ENCODE measurements around the gene VSTM2B. TPM values are rescaled to one million over a fixed set of nuclear protein-coding genes. Genes with fewer than 3 reads are reported as not detected.

Gene VSTM2B
- total and polyA plus RNA-seq, 7 donors, result 0.41 TPM; not detected in 6

DNA sequence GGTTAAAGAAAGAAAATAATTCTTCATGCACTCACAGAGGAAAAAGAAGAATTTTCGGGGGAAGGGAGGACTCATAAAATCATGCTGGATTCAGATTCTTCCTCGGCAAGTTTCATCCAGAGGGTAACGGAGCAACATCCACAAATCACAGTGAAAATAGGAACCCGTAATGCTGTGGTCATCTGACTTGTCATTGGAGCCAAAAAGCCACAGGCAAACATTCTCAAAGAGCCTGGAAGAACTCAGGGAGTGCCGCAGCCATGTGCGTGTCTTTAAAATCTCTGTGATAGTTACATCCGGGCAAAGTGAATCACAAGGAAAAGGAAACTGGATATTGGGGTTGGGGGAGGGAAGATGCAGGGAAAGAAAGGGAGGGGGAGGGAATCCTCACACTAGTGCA, 33.0 kb upstream of the VSTM2B start:
- WGBS, 2 donors, result 13 to 24% methylated on average over 7 of the region's 7 CpGs
- Histone ChIP-seq H3K4me1 (peaks cover 0 to 16% (median 5%) of the 10 kb centered on the region in 4 donors), H3K4me3 (no peak overlapping the region), H3K36me3 (no peaks in the 10 kb centered on the region), H3K27ac (peak overlapping the region in 1 of 4 donors; percentile 11), H3K27me3 (no peaks in the 10 kb centered on the region), H3K9me3 (no peaks in the 10 kb centered on the region)
- peak; percentile 66 for DNase-seq
- intact Hi-C loops (cut with DNase I), result no loop called here
- no peak for TF ChIP-seq POLR2A (IDR thresholded peaks at IDR 0.05)
- TF ChIP-seq EP300 (IDR thresholded peaks at IDR 0.05), result no peak
- TF ChIP-seq POLR2AphosphoS5 (IDR thresholded peaks at IDR 0.05), result peak in 2 of 4 donors; percentile 51 to 54
- TF ChIP-seq, protein P1, sequence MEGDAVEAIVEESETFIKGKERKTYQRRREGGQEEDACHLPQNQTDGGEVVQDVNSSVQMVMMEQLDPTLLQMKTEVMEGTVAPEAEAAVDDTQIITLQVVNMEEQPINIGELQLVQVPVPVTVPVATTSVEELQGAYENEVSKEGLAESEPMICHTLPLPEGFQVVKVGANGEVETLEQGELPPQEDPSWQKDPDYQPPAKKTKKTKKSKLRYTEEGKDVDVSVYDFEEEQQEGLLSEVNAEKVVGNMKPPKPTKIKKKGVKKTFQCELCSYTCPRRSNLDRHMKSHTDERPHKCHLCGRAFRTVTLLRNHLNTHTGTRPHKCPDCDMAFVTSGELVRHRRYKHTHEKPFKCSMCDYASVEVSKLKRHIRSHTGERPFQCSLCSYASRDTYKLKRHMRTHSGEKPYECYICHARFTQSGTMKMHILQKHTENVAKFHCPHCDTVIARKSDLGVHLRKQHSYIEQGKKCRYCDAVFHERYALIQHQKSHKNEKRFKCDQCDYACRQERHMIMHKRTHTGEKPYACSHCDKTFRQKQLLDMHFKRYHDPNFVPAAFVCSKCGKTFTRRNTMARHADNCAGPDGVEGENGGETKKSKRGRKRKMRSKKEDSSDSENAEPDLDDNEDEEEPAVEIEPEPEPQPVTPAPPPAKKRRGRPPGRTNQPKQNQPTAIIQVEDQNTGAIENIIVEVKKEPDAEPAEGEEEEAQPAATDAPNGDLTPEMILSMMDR (IDR thresholded peaks at IDR 0.05), result no peak

DNA sequence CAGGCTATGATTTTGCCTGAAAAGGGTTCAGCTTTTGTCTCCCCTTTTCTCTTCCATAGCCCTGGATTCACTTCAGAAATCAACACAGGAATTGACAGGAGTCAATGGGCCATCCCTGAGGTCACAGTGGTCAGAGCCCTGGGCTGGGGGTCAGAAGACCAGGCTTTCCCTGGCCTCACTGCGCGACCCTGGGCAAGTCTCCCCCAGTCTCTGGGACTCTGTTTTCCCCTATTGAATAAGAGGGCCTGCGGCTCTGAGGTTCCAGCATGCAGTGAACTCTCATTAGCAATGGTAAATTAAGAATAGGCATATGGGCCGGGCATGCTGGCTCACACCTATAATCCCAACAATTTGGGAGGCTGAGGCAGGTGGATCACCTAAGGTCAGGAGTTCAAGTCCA, 30.7 kb upstream of the VSTM2B start:
- Histone ChIP-seq H3K9me3 (no peaks in the 10 kb centered on the region), H3K4me1 (peaks cover 0 to 16% (median 5%) of the 10 kb centered on the region in 4 donors), H3K27ac (no peak overlapping the region), H3K27me3 (no peaks in the 10 kb centered on the region), H3K36me3 (no peaks in the 10 kb centered on the region), H3K4me3 (no peak overlapping the region)
- intact Hi-C loops (cut with DNase I), result no loop called here
- 93 to 94% methylated on average over 4 of the region's 4 CpGs for WGBS, 2 donors
- peak; percentile 18 for DNase-seq
- no peak for TF ChIP-seq POLR2AphosphoS5 (IDR thresholded peaks at IDR 0.05)
- no peak for TF ChIP-seq EP300 (IDR thresholded peaks at IDR 0.05)
- no peak for TF ChIP-seq POLR2A (IDR thresholded peaks at IDR 0.05)
- TF ChIP-seq, protein P1 (IDR thresholded peaks at IDR 0.05), result no peak

DNA sequence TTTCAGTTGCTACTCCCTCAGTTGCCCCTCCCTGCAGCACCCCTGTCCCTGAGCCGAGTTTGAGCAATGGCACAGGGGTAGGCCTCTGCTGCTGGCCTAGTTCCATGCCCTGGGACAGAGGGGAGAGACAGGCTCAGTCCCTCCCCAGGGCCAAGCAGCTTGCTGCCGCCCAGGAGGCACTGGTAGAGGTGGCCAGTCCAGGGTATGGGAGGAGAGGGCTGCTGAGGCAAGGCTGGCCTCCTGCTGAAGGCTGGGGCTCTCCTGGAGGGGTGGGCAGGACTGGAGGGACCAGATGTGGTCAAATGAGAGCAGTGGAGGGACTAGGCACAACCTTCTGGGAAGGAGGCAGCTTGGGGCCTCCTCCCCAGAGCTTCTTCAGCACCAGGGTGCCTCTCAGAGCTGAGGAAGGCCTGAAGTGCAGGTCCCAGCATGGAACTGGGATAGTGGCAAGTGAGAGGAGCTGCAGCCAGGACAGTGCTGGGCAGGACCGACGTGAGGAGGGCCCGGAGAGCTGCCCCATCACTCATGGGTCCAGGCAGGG, 29.8 kb upstream of the VSTM2B start:
- Histone ChIP-seq H3K36me3 (no peaks in the 10 kb centered on the region), H3K27me3 (no peaks in the 10 kb centered on the region), H3K27ac (no peak overlapping the region), H3K4me1 (peaks cover 0 to 16% (median 5%) of the 10 kb centered on the region in 4 donors), H3K9me3 (no peaks in the 10 kb centered on the region), H3K4me3 (no peak overlapping the region)
- intact Hi-C loops (cut with DNase I), result no loop called here
- TF ChIP-seq POLR2AphosphoS5 (IDR thresholded peaks at IDR 0.05), result no peak
- TF ChIP-seq, protein P1 (IDR thresholded peaks at IDR 0.05), result no peak
- TF ChIP-seq EP300 (IDR thresholded peaks at IDR 0.05), result no peak
- TF ChIP-seq POLR2A (IDR thresholded peaks at IDR 0.05), result no peak
- 77% methylated on average over 5 of the region's 5 CpGs for WGBS, 2 donors
- peak; percentile 36 for DNase-seq

DNA sequence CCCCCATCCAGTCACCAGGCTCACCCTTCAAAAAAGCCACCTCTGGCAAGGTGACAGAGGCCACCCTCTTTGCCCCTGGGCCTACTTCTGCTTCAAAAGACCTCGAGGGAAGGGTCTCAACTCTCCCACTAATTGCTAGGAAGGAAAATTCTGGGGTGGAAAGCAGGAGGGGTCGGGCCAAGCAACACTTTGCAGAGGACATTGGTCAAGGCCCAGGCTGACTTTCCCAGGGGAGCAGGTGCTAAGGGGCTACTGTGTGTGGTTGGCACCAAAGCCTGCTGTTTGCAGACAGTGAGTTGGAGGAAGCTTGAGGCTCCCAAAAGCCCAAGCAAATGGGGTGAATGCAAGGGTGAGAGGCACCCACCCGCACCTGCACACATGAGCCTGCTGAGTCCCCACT, 28.6 kb upstream of the VSTM2B start:
- H3K4me1 ChIP-seq, result peaks cover 0 to 9% (median 3%) of the 10 kb centered on the region in 4 donors
- no peaks in the 10 kb centered on the region for H3K36me3 ChIP-seq
- TF ChIP-seq, protein P1 (IDR thresholded peaks at IDR 0.05), result no peak
- TF ChIP-seq EP300 (IDR thresholded peaks at IDR 0.05) (no peak), POLR2A (IDR thresholded peaks at IDR 0.05) (no peak), POLR2AphosphoS5 (IDR thresholded peaks at IDR 0.05) (no peak)
- H3K4me3 ChIP-seq, result no peak overlapping the region
- H3K27ac ChIP-seq, result no peak overlapping the region
- no peak for DNase-seq
- H3K9me3 ChIP-seq, result no peaks in the 10 kb centered on the region
- 52 to 70% methylated on average over 3 of the region's 3 CpGs for WGBS, 2 donors
- H3K27me3 ChIP-seq, result no peaks in the 10 kb centered on the region
- intact Hi-C loops (cut with DNase I), result no loop called here
